ENCODE data around the gene REV1.

The REV1 gene

GRCh38 chr2:99354070-99354469, 135.7 kb downstream of the REV1 start:
- Histone ChIP-seq H3K79me2 (ENCODE audit: insufficient read depth, low read length) (peaks cover 98% of the 10 kb centered on the region), H3K9ac (ENCODE audit: low read length) (no peak overlapping the region), H4K20me1 (ENCODE audit: low read depth, low read length) (peaks cover 45% of the 10 kb centered on the region), H3K36me3 (ENCODE audit: low read length) (no peaks in the 10 kb centered on the region; the same call in 1 of the 2 replicates), H2AFZ (ENCODE audit: low read depth, low read length, severe bottlenecking) (no peak overlapping the region), H3K4me2 (ENCODE audit: low read depth, low read length, poor library complexity, severe bottlenecking) (no peak overlapping the region), H3K4me3 (ENCODE audit: insufficient read depth, low read length, poor library complexity, severe bottlenecking) (no peak overlapping the region), H3K9me3 (ENCODE audit: insufficient read depth, low read length) (no peaks in the 10 kb centered on the region), H3K27me3 (ENCODE audit: low read length) (no peaks in the 10 kb centered on the region), H3K9me2 (replicated peaks; ENCODE audit: insufficient read depth, low read length) (no peaks in the 10 kb centered on the region), H3F3A (ENCODE audit: insufficient read depth) (no peaks in the 10 kb centered on the region), H3K27ac (ENCODE audit: low read depth, low read length) (no peak overlapping the region)
- TF ChIP-seq EZH2phosphoT487 (conservative IDR thresholded peaks at IDR 0.05; ENCODE audit: low read length) (no peak), CTCF (IDR thresholded peaks at IDR 0.05; ENCODE audit: insufficient read depth, low read length, poor library complexity, severe bottlenecking) (no peak)

All from SU-DHL-6 (cell line).